Measurements from ENCODE around the gene NECTIN4. TPM values are rescaled to one million over a fixed set of nuclear protein-coding genes. Genes with fewer than 3 reads are reported as not detected.

Gene NECTIN4
- total RNA-seq, 2 donors from 2014 or later, result 4.6 to 7.8 TPM

- Histone ChIP-seq H3K4me3 (no peak overlapping the region), H3K36me3 (no peaks in the 10 kb centered on the region), H3K9me3 (no peaks in the 10 kb centered on the region), H3K4me1 (no peaks in the 10 kb centered on the region), H3K9ac (ENCODE audit: low read depth in 2 of 2, low read length in 2 of 2) (no peak overlapping the region), H3K27me3 (no peaks in the 10 kb centered on the region), H3K27ac (no peak overlapping the region)
- DNase-seq, result no peak
- no peak for TF ChIP-seq CTCF (IDR thresholded peaks at IDR 0.05)
- intact Hi-C loops (cut with DNase I), result no loop called here
Measured at GRCh38 chr1:161074676-161075368, 14.5 kb downstream of the NECTIN4 start.

GRCh38 chr1:161073474-161074121 lies 15.8 kb downstream of the NECTIN4 start:
- Histone ChIP-seq H3K4me3 (no peak overlapping the region), H3K27ac (no peak overlapping the region), H3K27me3 (no peaks in the 10 kb centered on the region), H3K9me3 (no peaks in the 10 kb centered on the region), H3K36me3 (no peaks in the 10 kb centered on the region), H3K9ac (ENCODE audit: low read depth in 2 of 2, low read length in 2 of 2) (no peak overlapping the region), H3K4me1 (no peaks in the 10 kb centered on the region)
- DNase-seq, result peak; percentile 49
- intact Hi-C loops (cut with DNase I), result no loop called here
- TF ChIP-seq CTCF (IDR thresholded peaks at IDR 0.05), result no peak

- no peak overlapping the region for H3K27ac ChIP-seq
- H3K9ac ChIP-seq (ENCODE audit: low read depth in 2 of 2, low read length in 2 of 2), result no peak overlapping the region
- intact Hi-C loops (cut with DNase I), result no loop called here
- H3K36me3 ChIP-seq, result no peaks in the 10 kb centered on the region
- no peak for TF ChIP-seq CTCF (IDR thresholded peaks at IDR 0.05)
- H3K27me3 ChIP-seq, result no peaks in the 10 kb centered on the region
- no peak overlapping the region for H3K4me3 ChIP-seq
- H3K4me1 ChIP-seq, result no peaks in the 10 kb centered on the region
- DNase-seq, result no peak
- H3K9me3 ChIP-seq, result no peaks in the 10 kb centered on the region
Measured at GRCh38 chr1:161072751-161073449, 16.5 kb downstream of the NECTIN4 start.

GRCh38 chr1:161071886-161072371 lies 17.4 kb downstream of the NECTIN4 start:
- Histone ChIP-seq H3K4me1 (no peaks in the 10 kb centered on the region), H3K9me3 (no peaks in the 10 kb centered on the region), H3K4me3 (no peak overlapping the region), H3K27me3 (no peaks in the 10 kb centered on the region), H3K27ac (no peak overlapping the region), H3K9ac (ENCODE audit: low read depth in 2 of 2, low read length in 2 of 2) (no peak overlapping the region), H3K36me3 (no peaks in the 10 kb centered on the region)
- peak; percentile 41 for TF ChIP-seq CTCF (IDR thresholded peaks at IDR 0.05)
- intact Hi-C loops (cut with DNase I), result no loop called here
- DNase-seq, result peak; percentile 55

- no peaks in the 10 kb centered on the region for H3K27me3 ChIP-seq
- H3K4me3 ChIP-seq, result no peak overlapping the region
- H3K9me3 ChIP-seq, result no peaks in the 10 kb centered on the region
- H3K9ac ChIP-seq (ENCODE audit: low read depth in 2 of 2, low read length in 2 of 2), result no peak overlapping the region
- no peak for DNase-seq
- H3K4me1 ChIP-seq, result no peaks in the 10 kb centered on the region
- H3K36me3 ChIP-seq, result no peaks in the 10 kb centered on the region
- TF ChIP-seq CTCF (IDR thresholded peaks at IDR 0.05), result no peak
- intact Hi-C loops (cut with DNase I), result no loop called here
- no peak overlapping the region for H3K27ac ChIP-seq
Measured at GRCh38 chr1:161070761-161071160, 18.6 kb downstream of the NECTIN4 start.
